ENCODE data around the gene NDUFS1.

DNA sequence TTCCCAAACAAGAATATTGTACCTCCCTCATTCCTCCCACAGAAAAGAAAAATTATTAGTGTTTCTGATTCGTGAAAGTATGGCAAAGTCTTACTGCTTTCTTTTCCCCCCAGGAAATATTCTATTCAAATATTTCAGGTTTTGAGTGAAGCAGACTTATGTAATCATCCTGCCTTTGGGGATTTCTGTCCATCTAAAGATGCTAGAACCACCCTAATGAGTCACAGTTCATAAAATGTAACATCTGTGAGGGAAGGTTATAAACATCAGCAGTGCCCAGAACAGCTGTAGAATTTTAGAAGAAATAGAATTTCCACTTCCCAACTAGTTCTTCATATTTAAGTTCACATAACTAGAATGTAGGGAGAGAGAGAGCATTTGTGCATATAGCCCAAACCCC lies 39.4 kb upstream of the NDUFS1 start:
- TF ChIP-seq POLR2A (IDR thresholded peaks at IDR 0.05) = no peak
- TF ChIP-seq, protein P1, sequence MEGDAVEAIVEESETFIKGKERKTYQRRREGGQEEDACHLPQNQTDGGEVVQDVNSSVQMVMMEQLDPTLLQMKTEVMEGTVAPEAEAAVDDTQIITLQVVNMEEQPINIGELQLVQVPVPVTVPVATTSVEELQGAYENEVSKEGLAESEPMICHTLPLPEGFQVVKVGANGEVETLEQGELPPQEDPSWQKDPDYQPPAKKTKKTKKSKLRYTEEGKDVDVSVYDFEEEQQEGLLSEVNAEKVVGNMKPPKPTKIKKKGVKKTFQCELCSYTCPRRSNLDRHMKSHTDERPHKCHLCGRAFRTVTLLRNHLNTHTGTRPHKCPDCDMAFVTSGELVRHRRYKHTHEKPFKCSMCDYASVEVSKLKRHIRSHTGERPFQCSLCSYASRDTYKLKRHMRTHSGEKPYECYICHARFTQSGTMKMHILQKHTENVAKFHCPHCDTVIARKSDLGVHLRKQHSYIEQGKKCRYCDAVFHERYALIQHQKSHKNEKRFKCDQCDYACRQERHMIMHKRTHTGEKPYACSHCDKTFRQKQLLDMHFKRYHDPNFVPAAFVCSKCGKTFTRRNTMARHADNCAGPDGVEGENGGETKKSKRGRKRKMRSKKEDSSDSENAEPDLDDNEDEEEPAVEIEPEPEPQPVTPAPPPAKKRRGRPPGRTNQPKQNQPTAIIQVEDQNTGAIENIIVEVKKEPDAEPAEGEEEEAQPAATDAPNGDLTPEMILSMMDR (IDR thresholded peaks at IDR 0.05) = no peak

Data from right lobe of liver (tissue), 4 donors.